ENCODE data around the gene TMEM219.

GRCh38 chr16:29972500-29972899, 10.6 kb downstream of the TMEM219 start:
- TF ChIP-seq POLR2AphosphoS5 (IDR thresholded peaks at IDR 0.05; ENCODE audit: low read depth, low read length): no peak
- TF ChIP-seq POLR2A (IDR thresholded peaks at IDR 0.05; ENCODE audit: low read depth, low read length): no peak
